Hepatocyte (in vitro differentiated cells): Measurements from ENCODE around the gene OR2L13.

ENCODE experiments used
- EZH2 ChIP-seq: fragments of 200-600 bp; sonication (generic); IDR thresholded peaks from 2 replicates; pipeline ENCODE4 v1.6.1; 2016; ENCODE audit warnings: antibody characterized with exemption, mild to moderate bottlenecking, borderline replicate concordance
- TF ChIP-seq, protein P1 (sequence below): fragments of 200-600 bp; sonication (generic); IDR thresholded peaks from 2 replicates; pipeline ENCODE4 v1.5.1; 2016; ENCODE audit warnings: antibody characterized with exemption, mild to moderate bottlenecking; ENCODE audit not compliant: poor library complexity

DNA sequence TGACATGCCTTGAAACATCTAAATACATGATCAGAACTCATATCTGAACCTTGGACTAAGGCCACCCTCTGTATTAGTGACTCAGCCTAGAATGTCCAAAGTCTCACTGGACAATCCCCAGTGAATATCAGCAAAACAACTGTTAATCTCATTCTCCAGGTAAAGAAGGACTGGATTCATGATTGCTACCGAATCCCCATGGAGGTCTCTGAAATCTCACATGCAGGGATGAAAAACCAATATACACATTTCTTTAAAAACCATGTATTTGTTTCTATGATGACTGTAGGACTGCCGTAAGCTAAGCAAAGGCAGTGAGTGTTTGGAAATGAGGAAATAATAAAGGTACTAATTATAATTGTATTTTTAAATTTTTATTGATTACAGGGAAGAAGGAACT is 48.4 kb upstream of the OR2L13 start, which contains the start of gene OR2L3:
- TF ChIP-seq, protein P1, sequence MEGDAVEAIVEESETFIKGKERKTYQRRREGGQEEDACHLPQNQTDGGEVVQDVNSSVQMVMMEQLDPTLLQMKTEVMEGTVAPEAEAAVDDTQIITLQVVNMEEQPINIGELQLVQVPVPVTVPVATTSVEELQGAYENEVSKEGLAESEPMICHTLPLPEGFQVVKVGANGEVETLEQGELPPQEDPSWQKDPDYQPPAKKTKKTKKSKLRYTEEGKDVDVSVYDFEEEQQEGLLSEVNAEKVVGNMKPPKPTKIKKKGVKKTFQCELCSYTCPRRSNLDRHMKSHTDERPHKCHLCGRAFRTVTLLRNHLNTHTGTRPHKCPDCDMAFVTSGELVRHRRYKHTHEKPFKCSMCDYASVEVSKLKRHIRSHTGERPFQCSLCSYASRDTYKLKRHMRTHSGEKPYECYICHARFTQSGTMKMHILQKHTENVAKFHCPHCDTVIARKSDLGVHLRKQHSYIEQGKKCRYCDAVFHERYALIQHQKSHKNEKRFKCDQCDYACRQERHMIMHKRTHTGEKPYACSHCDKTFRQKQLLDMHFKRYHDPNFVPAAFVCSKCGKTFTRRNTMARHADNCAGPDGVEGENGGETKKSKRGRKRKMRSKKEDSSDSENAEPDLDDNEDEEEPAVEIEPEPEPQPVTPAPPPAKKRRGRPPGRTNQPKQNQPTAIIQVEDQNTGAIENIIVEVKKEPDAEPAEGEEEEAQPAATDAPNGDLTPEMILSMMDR: no peak
- TF ChIP-seq EZH2: no peak
